ENCODE results near the gene RAD18.

RAD18 gene

DNA sequence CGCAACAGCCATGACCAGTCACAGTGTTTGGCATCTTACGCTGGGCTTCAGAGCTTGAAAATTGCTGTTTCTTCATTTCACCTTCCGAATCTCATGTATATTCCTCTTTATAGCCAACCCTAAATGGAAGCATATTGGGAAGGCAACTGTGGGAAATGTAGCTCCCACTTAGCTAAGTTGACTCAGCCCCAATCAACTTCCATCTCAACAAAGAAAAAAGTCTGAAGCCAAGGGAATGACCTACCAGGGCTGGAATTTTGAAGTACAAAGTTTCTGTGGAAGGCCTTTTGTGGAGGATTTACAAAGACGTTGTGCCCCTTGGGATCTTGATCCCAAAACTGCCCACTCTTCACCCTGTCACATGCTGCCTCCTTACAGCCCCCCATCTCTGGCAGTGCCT lies 108.6 kb downstream of the RAD18 start:
- TF ChIP-seq, protein P1, sequence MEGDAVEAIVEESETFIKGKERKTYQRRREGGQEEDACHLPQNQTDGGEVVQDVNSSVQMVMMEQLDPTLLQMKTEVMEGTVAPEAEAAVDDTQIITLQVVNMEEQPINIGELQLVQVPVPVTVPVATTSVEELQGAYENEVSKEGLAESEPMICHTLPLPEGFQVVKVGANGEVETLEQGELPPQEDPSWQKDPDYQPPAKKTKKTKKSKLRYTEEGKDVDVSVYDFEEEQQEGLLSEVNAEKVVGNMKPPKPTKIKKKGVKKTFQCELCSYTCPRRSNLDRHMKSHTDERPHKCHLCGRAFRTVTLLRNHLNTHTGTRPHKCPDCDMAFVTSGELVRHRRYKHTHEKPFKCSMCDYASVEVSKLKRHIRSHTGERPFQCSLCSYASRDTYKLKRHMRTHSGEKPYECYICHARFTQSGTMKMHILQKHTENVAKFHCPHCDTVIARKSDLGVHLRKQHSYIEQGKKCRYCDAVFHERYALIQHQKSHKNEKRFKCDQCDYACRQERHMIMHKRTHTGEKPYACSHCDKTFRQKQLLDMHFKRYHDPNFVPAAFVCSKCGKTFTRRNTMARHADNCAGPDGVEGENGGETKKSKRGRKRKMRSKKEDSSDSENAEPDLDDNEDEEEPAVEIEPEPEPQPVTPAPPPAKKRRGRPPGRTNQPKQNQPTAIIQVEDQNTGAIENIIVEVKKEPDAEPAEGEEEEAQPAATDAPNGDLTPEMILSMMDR (conservative IDR thresholded peaks at IDR 0.05; ENCODE audit: control insufficient read depth, insufficient read depth, low read depth, low read length), result no peak
- peak; percentile 25 for DNase-seq (ENCODE audit: low read depth)
- no peak overlapping the region for H3K4me3 ChIP-seq (ENCODE audit: control insufficient read depth, low read depth, low read length)

- TF ChIP-seq, protein P1 (conservative IDR thresholded peaks at IDR 0.05; ENCODE audit: control insufficient read depth, insufficient read depth, low read depth, low read length), result no peak
- no peak overlapping the region for H3K4me3 ChIP-seq (ENCODE audit: control insufficient read depth, low read depth, low read length)
- peak; percentile 25 for DNase-seq (ENCODE audit: low read depth)
Measured at GRCh38 chr3:8853081-8853480, 110.2 kb downstream of the RAD18 start.

DNA sequence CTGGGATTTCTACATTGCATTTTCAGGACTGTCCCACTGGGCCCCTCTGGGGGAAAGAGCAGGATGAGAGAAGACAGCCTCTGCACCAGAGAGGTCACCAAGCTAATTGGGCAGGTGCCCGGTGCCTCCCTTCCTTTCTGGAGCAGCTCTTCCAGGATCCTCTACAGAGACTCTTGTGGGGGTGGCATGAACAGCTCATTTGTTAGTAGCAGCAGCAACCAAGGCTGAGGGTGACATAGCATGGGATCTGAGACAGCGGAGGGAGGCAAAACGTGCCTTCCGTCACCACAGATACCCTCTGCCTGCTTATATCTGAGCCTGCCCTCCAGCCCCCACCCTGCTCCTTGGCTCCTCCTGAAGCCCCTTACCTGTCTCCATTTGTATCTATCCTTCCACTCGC lies 110.8 kb downstream of the RAD18 start:
- DNase-seq (ENCODE audit: low read depth), result no peak
- TF ChIP-seq, protein P1 (conservative IDR thresholded peaks at IDR 0.05; ENCODE audit: control insufficient read depth, insufficient read depth, low read depth, low read length), result no peak

GRCh38 chr3:8851703-8852102 lies 111.6 kb downstream of the RAD18 start:
- TF ChIP-seq, protein P1 (conservative IDR thresholded peaks at IDR 0.05; ENCODE audit: control insufficient read depth, insufficient read depth, low read depth, low read length), result no peak
- H3K4me3 ChIP-seq (ENCODE audit: control insufficient read depth, low read depth, low read length), result no peak overlapping the region
- peak; percentile 76 for DNase-seq (ENCODE audit: low read depth)

More for the DNA sequence above, 110.8 kb downstream of the RAD18 start:
- no peak overlapping the region for H3K4me3 ChIP-seq (ENCODE audit: control insufficient read depth, low read depth, low read length)

DNA sequence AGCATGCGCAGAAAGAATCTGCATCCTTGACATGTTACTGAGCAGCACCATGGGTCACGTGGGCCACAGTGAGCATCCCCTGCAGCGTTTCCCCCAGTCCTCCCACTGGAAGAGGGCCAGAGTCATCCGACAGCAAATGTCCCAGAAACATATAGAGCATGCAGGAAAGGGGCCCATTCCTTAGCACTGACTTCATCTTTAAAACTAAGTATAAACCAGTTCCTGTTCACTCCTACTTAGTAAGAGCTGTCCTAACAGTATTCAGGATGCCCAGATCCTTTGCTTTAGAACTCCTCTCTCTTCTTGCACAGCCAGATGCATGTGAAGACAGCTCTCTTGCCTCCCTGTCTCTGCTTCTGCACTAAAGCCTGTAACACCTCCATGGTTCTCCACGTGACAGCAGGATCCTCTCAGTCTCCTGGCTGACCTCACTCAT lies 114.6 kb downstream of the RAD18 start:
- TF ChIP-seq, protein P1 (conservative IDR thresholded peaks at IDR 0.05; ENCODE audit: control insufficient read depth, insufficient read depth, low read depth, low read length), result no peak
- H3K4me3 ChIP-seq (ENCODE audit: control insufficient read depth, low read depth, low read length), result no peak overlapping the region
- DNase-seq (ENCODE audit: low read depth), result peak; percentile 42

- TF ChIP-seq, protein P1 (conservative IDR thresholded peaks at IDR 0.05; ENCODE audit: control insufficient read depth, insufficient read depth, low read depth, low read length), result no peak
- H3K4me3 ChIP-seq (ENCODE audit: control insufficient read depth, low read depth, low read length), result no peak overlapping the region
- DNase-seq (ENCODE audit: low read depth), result no peak
Measured at GRCh38 chr3:8847317-8847716, 116.0 kb downstream of the RAD18 start.

DNA sequence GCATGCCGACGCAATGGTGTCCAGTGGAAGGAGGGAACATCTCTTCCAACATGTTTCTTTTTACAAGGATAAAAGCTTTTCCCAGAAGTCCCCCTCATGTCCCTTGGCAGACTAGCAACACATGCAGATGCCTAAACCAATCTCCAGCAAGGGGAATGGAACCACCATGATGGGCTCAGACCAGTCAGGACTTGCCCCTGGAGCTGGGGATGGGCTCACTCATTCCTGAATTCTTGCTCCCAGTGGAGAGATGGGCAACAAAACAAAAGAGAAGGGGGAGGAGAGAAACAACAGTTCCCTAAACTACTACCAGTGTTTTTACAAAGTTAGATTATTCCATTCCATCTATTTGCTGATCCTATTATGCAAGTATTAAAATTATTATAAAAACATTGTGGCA lies 117.1 kb downstream of the RAD18 start:
- H3K4me3 ChIP-seq (ENCODE audit: control insufficient read depth, low read depth, low read length), result no peak overlapping the region
- no peak for DNase-seq (ENCODE audit: low read depth)
- TF ChIP-seq, protein P1 (conservative IDR thresholded peaks at IDR 0.05; ENCODE audit: control insufficient read depth, insufficient read depth, low read depth, low read length), result no peak
